ENCODE results near the gene TPK1.
"Not testable (repeated sequence)": the region's sequence is repeated elsewhere in the genome, so short reads cannot be mapped to it uniquely, and the experiment has no call there.

The TPK1 gene

DNA sequence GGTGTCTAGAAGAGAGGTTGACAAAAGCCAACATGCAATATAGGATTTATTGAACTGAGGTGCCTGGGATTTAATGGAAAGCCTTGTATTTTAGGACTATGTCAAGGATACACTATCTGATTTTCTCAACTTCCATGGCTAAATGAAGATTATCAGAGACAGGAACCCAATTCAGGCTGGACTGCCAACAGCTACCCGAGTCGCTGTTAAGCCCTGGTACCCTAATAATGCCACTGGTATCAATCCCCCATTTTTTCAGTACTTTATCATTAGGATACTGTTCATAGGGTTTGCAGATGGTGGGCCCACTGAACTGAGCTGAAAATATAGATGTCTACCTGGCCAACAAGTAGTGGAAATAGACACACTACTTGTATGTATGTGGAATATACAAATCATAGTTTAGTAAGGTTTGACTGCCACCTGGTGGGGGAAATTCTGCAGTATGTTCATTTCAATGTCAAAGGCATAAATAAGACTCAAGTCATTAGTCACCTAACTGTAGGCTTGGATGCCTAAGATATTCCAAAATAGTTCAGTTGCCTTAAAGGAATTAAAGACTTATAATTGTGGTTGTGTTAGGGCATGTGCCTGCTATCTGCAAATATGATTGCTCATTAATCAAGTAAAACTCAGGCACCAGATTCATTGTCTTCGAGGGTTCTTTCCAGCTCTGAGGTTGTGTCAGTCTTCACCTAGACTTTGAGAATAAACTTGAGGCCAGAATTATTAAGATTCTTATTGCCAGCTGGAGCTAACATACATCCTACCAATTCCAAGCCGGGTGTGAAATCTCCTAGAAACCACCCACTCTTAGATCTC lies 398.3 kb downstream of the TPK1 start:
- H3K4me1 ChIP-seq (ENCODE audit: control insufficient read depth, low read length) = no peaks in the 10 kb centered on the region

DNA sequence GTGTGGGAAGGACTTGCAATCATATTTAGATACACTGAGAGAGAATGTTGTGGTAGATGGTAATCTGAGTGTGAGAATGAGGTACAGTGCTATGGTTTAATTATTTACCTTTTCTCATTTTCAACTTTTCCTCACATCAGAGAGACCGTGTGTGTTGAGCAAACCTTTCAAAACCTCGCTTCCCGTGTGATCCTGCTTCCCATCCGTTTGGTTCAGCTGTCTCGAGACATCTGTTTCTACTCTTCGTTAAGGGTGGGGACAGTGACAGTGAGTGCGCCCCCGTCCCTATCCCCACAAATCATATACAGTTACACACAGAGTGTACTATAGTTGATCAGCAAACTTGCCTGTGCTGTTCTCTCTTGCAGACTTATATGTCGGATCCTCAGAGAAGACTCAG lies 399.4 kb downstream of the TPK1 start:
- Histone ChIP-seq H3K36me3 (ENCODE audit: control insufficient read depth, low read length) (no peaks in the 10 kb centered on the region), H3K79me2 (ENCODE audit: control insufficient read depth, low read length) (no peaks in the 10 kb centered on the region), H3K4me2 (ENCODE audit: low read length) (no peak overlapping the region), H3K27me3 (ENCODE audit: control insufficient read depth, low read length) (no peaks in the 10 kb centered on the region), H4K20me1 (ENCODE audit: control insufficient read depth, insufficient read depth, low read depth, low read length) (no peaks in the 10 kb centered on the region), H3K27ac (ENCODE audit: low read depth, low read length) (no peak overlapping the region), H3K9me3 (ENCODE audit: control insufficient read depth, insufficient read depth, low read length) (no peaks in the 10 kb centered on the region), H3F3A (ENCODE audit: control insufficient read depth, insufficient read depth) (no peaks in the 10 kb centered on the region), H3K4me3 (ENCODE audit: low read length) (no peak overlapping the region), H3K9me2 (replicated peaks; ENCODE audit: control insufficient read depth, low read length) (no peaks in the 10 kb centered on the region), H3K4me1 (ENCODE audit: control insufficient read depth, low read length) (no peaks in the 10 kb centered on the region)
- TF ChIP-seq, protein P1, sequence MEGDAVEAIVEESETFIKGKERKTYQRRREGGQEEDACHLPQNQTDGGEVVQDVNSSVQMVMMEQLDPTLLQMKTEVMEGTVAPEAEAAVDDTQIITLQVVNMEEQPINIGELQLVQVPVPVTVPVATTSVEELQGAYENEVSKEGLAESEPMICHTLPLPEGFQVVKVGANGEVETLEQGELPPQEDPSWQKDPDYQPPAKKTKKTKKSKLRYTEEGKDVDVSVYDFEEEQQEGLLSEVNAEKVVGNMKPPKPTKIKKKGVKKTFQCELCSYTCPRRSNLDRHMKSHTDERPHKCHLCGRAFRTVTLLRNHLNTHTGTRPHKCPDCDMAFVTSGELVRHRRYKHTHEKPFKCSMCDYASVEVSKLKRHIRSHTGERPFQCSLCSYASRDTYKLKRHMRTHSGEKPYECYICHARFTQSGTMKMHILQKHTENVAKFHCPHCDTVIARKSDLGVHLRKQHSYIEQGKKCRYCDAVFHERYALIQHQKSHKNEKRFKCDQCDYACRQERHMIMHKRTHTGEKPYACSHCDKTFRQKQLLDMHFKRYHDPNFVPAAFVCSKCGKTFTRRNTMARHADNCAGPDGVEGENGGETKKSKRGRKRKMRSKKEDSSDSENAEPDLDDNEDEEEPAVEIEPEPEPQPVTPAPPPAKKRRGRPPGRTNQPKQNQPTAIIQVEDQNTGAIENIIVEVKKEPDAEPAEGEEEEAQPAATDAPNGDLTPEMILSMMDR (IDR thresholded peaks at IDR 0.05; ENCODE audit: low read depth, low read length, poor library complexity, severe bottlenecking) = no peak
- no peak for TF ChIP-seq EZH2phosphoT487 (IDR thresholded peaks at IDR 0.05; ENCODE audit: borderline replicate concordance, low read length)

More for the DNA sequence above, 398.3 kb downstream of the TPK1 start:
- Histone ChIP-seq H3F3A (ENCODE audit: control insufficient read depth, insufficient read depth) (no peaks in the 10 kb centered on the region), H3K9me2 (replicated peaks; ENCODE audit: control insufficient read depth, low read length) (no peaks in the 10 kb centered on the region), H3K36me3 (ENCODE audit: control insufficient read depth, low read length) (no peaks in the 10 kb centered on the region), H3K4me2 (ENCODE audit: low read length) (no peak overlapping the region), H3K4me3 (ENCODE audit: low read length) (no peak overlapping the region), H3K9me3 (ENCODE audit: control insufficient read depth, insufficient read depth, low read length) (no peaks in the 10 kb centered on the region), H3K27me3 (ENCODE audit: control insufficient read depth, low read length) (no peaks in the 10 kb centered on the region), H3K79me2 (ENCODE audit: control insufficient read depth, low read length) (no peaks in the 10 kb centered on the region), H4K20me1 (ENCODE audit: control insufficient read depth, insufficient read depth, low read depth, low read length) (no peaks in the 10 kb centered on the region), H3K27ac (ENCODE audit: low read depth, low read length) (no peak overlapping the region)
- TF ChIP-seq, protein P1 (IDR thresholded peaks at IDR 0.05; ENCODE audit: low read depth, low read length, poor library complexity, severe bottlenecking) = peak; percentile 93
- TF ChIP-seq EZH2phosphoT487 (IDR thresholded peaks at IDR 0.05; ENCODE audit: borderline replicate concordance, low read length) = no peak

DNA sequence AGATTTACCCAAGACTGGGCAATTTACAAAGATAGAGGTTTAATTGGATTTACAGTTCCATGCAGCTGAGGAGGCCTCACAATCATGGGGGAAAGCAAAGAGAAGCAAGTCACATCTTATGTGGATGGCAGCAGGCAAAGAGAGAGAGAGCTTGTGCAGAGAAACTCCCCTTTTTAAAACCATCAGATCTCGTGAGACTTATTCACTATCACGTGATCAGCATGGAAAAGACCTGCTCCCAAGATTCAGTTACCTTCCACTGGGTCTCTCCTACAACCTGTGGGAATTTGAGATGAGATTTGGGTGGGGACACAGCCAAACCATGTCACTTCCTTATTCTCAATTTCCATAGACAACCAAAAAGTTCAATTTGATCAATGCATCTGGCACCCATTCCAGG lies 407.4 kb downstream of the TPK1 start:
- H3K36me3 ChIP-seq (ENCODE audit: control insufficient read depth, low read length) = no peaks in the 10 kb centered on the region
- no peaks in the 10 kb centered on the region for H3K9me2 ChIP-seq (replicated peaks; ENCODE audit: control insufficient read depth, low read length)
- H3K4me3 ChIP-seq (ENCODE audit: low read length) = no peak overlapping the region
- TF ChIP-seq, protein P1 (IDR thresholded peaks at IDR 0.05; ENCODE audit: low read depth, low read length, poor library complexity, severe bottlenecking) = no peak
- TF ChIP-seq EZH2phosphoT487 (IDR thresholded peaks at IDR 0.05; ENCODE audit: borderline replicate concordance, low read length) = no peak
- H3K4me1 ChIP-seq (ENCODE audit: control insufficient read depth, low read length) = no peaks in the 10 kb centered on the region
- no peaks in the 10 kb centered on the region for H3K79me2 ChIP-seq (ENCODE audit: control insufficient read depth, low read length)
- H3K27me3 ChIP-seq (ENCODE audit: control insufficient read depth, low read length) = no peaks in the 10 kb centered on the region
- no peak overlapping the region for H3K4me2 ChIP-seq (ENCODE audit: low read length)
- H3K9me3 ChIP-seq (ENCODE audit: control insufficient read depth, insufficient read depth, low read length) = peaks cover 25% of the 10 kb centered on the region; the same call in 1 of the 2 replicates
- no peak overlapping the region for H3K27ac ChIP-seq (ENCODE audit: low read depth, low read length)
- H3F3A ChIP-seq (ENCODE audit: control insufficient read depth, insufficient read depth) = no peaks in the 10 kb centered on the region
- no peaks in the 10 kb centered on the region for H4K20me1 ChIP-seq (ENCODE audit: control insufficient read depth, insufficient read depth, low read depth, low read length)

DNA sequence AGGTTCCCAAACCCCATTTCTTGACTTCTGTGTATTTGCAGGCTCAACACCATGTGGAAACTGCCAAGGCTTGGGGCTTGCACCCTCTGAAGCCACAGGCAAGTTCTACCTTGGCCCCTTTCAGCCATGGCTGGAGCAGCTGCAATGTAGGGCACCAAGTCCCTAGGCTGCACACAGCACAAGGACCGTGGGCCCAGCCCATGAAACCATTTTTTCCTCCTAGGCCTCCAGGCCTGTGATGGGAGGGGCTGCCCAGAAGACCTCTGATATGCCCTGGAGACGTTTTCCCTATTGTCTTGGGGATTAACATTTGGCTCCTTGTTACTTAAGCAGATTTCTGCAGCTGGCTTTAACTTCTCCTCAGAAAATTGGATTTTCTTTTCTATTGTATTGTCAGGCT lies 408.3 kb downstream of the TPK1 start:
- H3K9me3 ChIP-seq (ENCODE audit: control insufficient read depth, insufficient read depth, low read length) = peaks cover 25% of the 10 kb centered on the region; the same call in 1 of the 2 replicates
- not testable (repeated sequence) for H3K36me3 ChIP-seq (ENCODE audit: control insufficient read depth, low read length); H3F3A ChIP-seq (ENCODE audit: control insufficient read depth, insufficient read depth); H3K9me2 ChIP-seq (replicated peaks; ENCODE audit: control insufficient read depth, low read length); H3K27ac ChIP-seq (ENCODE audit: low read depth, low read length); H3K4me2 ChIP-seq (ENCODE audit: low read length); H3K27me3 ChIP-seq (ENCODE audit: control insufficient read depth, low read length); H3K4me1 ChIP-seq (ENCODE audit: control insufficient read depth, low read length); H3K4me3 ChIP-seq (ENCODE audit: low read length); H3K79me2 ChIP-seq (ENCODE audit: control insufficient read depth, low read length); H4K20me1 ChIP-seq (ENCODE audit: control insufficient read depth, insufficient read depth, low read depth, low read length)

DNA sequence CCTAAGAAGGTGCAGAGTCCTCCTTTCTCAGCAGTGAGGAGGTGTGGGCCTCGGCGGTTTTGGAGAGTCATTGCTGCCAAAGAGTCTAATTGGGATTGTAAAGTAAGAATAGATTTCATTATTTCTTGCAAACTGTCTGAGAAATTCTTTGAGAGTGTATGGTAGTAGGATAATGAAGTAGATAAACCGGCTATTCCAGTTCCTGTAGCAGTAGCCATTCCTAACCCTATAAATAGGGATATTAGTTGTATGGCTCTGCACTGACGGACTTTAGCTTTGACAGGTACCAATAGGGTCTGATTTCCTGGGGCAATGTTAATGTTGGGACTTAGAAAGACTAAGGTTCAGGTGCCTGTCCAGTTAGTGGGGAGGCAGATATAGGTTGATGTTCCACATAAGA lies 416.9 kb downstream of the TPK1 start:
- not testable (repeated sequence) for H3K27ac ChIP-seq (ENCODE audit: low read depth, low read length); H3K9me2 ChIP-seq (replicated peaks; ENCODE audit: control insufficient read depth, low read length); H4K20me1 ChIP-seq (ENCODE audit: control insufficient read depth, insufficient read depth, low read depth, low read length); H3F3A ChIP-seq (ENCODE audit: control insufficient read depth, insufficient read depth); H3K4me2 ChIP-seq (ENCODE audit: low read length); H3K4me1 ChIP-seq (ENCODE audit: control insufficient read depth, low read length); H3K79me2 ChIP-seq (ENCODE audit: control insufficient read depth, low read length); H3K36me3 ChIP-seq (ENCODE audit: control insufficient read depth, low read length); H3K4me3 ChIP-seq (ENCODE audit: low read length); H3K27me3 ChIP-seq (ENCODE audit: control insufficient read depth, low read length); H3K9me3 ChIP-seq (ENCODE audit: control insufficient read depth, insufficient read depth, low read length)

All from DOHH2 (cell line).